ENCODE results near the gene SLC7A4.
A peak's percentile ranks its signal among the peaks of the same experiment; 100 is the strongest.
"Not testable (repeated sequence)": the region's sequence is repeated elsewhere in the genome, so short reads cannot be mapped to it uniquely, and the experiment has no call there.

The SLC7A4 gene

DNA sequence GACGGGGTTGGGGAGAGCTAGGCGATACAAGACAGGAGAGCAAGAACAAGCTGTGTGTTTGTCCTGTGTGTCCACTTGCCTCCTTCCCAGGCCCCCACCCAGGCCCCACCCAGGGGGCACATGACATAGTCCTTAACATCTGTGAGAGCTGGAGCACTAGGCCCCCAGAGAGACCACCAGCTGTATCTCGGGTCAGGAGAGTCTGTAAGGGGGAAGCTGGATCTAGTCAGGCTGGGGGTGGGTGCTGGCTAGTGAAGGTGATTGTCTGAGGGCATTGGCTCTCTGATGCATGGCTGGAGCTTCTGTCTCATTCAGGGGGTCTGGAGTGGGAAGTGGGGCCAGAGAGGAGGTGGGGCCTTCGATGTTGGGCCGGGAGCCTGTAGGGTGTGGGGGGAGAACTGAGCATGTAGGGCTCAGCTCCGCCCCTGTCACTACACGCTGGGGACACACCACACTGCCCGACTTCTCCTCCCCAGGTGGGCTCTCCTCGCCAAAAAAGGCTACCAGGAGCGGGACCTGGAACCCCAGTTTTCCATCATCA lies 16.8 kb downstream of the SLC7A4 start:
- no peak for DNase-seq

GRCh38 chr22:21014726-21015465 lies 17.5 kb downstream of the SLC7A4 start, which contains the start of gene P2RX6:
TSS of gene P2RX6 (plus strand) at chr22:21015165. CDS start at chr22:21015175, 10 bp downstream.
- no peak for DNase-seq

- peak; percentile 79 to 80 for DNase-seq
Measured at GRCh38 chr22:21014202-21014725, 18.1 kb downstream of the SLC7A4 start.

- no peak for DNase-seq
Measured at GRCh38 chr22:21013657-21014201, 18.6 kb downstream of the SLC7A4 start.

GRCh38 chr22:21012446-21013407 lies 19.6 kb downstream of the SLC7A4 start:
- no peak for DNase-seq

- no peak for DNase-seq
Measured at GRCh38 chr22:21010426-21011113, 21.8 kb downstream of the SLC7A4 start.

DNA sequence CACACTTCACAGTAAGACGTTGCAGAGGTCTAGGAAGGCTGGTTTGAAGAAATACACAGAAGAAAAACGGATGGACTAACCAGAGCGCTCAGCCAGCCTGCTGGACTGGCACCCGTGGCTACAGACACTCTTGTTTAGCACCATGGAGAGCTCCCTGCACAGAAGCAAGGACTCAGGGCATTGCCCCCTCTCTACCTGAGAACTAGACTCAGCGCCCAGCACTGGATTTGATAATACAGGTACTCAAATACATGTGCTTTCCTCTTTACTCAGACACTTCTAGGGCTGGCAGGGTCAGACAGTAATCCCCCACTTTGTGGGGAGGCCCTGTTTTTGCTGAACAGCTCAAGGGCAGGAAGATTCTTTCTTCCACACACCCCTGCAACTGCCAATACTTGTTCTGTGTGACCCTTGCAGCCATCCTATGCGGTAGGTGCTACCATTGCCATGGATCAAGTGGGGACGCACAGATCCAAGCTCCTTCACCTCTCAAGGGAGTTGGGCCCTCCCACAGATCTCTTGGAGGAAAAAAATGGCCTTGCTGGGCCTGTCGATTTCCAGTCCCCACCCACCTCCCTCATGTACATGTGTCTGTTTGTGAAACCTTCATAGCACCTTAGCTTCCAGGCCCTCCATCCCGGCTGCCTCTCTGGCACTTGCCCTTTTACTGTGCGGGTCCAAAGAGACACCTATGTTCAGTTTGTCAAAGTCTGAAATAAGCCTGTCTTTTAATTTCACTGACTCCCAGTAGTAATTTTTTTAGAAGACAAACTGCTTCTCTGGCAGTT lies 22.5 kb downstream of the SLC7A4 start:
- DNase-seq: no peak

DNA sequence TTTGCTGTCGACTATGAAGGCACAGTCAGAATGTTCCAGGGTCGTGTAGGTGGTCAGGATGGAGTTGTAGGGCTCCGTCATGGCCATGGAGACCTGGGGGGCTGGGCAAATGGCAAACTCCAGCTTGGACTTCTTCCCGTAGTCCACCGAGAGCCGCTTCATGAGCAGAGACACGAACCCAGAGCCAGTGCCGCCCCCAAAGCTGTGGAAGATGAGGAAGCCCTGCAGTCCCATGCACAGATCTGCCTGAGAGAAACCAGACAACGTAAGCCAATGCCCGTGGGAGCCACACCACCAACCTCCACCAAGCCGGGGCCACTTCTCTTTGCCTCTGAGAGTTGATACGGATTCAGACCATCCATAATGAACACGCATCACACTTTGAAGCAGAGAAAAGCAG lies 23.2 kb downstream of the SLC7A4 start:
- not testable (repeated sequence) for DNase-seq

GRCh38 chr22:21003782-21004181 lies 28.6 kb downstream of the SLC7A4 start:
- DNase-seq: no peak

DNA sequence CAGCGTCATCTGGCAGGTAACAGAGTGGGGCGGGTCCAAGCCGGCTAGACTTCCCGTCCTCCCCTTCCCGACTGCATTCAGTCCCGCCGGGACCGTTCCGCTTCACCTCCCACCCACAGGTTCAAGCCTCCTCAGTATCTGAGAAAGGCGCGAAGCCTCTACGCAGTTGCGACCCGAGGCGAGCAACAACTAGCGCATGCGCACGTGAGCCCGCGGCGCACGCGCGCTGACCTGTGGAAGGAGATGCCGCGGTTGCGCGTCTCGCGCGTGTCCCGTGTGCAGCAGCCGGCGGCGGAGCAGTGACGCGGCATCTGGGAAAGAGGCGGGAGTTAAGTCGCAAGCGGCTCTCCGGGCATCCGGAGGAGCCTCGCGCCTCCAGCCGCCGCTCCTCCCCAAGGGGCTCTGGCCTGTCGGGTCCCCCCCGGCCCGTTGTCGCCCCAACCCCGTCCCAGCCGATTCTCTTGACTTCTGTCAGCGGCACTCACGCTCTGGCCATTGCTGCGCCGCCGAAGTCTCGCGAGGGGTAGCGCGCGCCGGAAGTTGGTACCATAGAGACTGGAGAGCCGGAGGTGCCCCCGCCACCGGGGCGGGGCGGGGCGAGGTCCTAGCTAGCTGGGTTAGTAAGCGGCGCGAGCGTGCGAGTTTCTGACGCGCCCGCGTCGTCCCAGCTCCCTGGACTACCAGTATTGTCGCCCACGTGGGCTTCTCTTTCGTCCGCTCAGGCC lies 30.6 kb downstream of the SLC7A4 start, which contains the start of gene THAP7:
TSS of gene THAP7 (minus strand) at position 518 of the 725 bp plus-strand sequence. CDS start at position 311, 207 bp downstream.
- DNase-seq: peak; percentile 91 to 93

DNA sequence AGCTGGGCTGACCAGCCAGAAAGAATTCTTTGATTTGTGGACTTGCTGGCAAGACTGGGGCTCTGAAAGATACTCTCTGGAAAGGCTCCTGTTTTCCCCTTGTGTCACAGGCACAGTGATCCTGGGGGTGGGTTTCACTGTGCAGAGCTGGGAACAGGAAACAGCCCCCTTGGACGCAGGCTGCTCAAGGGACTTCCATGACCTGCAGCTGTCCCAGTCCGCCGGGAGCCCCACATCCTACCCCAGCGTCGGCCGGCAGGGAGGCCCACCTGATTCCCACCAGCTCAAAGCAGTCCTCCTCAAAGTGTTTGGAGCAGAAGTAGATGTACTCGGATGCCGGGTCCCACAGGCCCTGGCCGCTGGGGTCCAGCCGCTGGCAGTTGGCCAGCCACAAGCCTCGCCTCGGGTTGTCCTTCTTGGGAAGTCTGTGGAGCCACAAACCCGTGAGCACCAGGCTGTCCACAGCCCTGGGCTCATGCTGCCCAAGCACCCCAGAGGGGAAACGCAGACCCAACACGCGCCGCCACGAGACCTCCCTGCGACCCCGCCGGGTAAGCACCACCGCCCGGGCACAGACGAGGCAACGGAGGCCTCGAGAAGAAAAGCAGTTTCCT lies 31.3 kb downstream of the SLC7A4 start:
- no peak for DNase-seq

- DNase-seq: no peak
Measured at GRCh38 chr22:21000207-21000986, 32.0 kb downstream of the SLC7A4 start.

DNA sequence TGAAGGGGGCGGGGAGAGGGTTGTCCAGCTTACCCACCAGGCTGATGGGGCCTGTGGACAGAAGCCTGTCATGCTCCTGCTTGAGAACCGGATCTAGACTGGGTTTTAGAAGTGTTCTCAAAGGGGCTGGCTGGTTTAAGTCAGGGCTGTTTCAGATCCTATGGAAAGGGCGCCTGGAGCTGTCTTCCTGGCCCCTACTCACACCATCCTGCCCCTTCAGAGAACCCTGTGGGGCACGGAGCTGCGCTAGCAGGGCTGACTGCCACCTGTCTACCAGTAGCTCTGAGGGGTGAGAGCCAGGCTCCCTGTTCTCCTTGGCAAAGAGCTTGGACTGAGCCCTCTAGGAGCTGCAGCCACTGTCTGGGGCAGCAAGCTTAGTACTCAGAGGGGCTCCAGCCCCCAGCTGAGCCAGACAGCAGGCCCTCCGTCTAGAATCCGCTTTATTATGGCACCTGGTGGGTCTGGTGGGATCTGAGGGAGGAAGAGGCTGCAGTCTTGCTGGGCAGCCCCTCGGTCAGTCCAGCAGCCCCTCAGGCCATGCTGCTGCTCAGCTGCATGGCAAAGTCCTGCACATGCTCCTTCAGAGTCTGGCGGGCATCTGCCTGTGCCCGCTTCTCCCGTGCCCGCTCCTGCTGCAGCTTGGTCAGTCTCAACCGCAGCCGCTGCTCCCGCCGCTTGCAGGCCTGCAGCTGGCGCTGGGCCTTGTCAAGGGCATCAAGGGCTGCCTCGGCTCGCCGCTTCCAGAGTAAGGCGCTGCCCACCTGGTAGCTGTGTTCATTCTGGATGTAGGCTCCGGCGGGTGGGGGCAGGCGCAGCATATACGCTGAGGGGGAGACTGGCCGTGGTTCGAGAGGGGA lies 32.8 kb downstream of the SLC7A4 start:
- DNase-seq: no peak

GRCh38 chr22:20998411-20999336 lies 33.7 kb downstream of the SLC7A4 start:
- no peak for DNase-seq

DNA sequence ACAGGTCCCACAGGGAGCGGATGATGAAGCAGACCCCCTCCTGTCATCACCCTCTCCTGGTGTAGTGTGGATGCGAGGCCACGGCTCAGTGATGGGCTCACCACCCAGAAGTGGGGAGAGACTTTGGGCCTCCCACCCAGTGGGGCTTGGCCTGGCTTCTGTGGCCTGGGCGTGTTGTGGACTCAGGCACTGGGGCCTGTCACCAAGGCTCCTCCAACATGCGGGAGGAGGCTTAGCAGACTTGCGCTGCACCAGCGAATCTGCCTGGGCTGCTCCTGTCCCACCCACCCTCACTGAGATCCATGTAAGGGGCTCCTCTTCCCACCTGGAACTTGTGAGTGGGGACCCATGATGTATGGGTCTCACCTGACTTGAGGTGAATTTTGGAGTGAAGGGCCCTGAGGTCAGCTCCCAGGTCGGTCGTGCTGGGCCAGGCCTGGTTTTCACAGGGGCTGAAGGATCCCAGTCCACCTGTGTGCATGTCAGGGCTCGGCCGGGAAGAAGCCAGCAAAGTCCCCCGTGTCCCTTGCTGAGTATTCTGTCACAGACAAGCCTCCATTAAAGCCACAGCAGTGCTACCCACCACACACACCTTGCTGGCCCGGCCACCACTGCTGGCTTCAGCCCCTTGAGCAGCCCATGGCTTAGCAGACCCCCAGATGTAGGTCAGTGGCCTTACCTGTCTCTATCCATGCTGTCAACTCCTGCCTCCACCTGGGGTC lies 34.7 kb downstream of the SLC7A4 start:
- DNase-seq: no peak

Measured in stimulated activated CD4-positive, alpha-beta T cell treated with anti-CD3 and anti-CD28 coated beads, Interleukin-2, amount 100 ng/mL, for 48 hours (primary cell).